ENCODE results near the gene EML4.

DNA sequence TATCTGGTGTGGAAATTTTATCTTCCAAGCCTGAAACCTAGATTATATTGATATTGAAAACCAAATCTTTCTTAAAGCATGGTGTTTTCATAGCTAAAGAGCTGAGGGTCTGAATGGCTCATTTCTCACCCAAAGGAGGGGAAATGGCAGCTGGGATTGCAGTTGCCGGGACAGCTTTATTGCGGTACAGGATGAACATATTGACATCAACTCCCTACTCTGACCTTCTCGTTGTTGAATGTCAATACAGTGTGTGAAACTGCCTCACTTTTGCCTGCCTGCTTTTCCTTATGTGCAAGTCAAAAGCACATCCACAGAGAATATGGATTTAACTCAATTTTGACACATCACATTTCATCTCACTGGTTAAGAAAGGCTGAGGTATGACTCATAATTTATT lies 195.5 kb downstream of the EML4 start:
- TF ChIP-seq, protein P1, sequence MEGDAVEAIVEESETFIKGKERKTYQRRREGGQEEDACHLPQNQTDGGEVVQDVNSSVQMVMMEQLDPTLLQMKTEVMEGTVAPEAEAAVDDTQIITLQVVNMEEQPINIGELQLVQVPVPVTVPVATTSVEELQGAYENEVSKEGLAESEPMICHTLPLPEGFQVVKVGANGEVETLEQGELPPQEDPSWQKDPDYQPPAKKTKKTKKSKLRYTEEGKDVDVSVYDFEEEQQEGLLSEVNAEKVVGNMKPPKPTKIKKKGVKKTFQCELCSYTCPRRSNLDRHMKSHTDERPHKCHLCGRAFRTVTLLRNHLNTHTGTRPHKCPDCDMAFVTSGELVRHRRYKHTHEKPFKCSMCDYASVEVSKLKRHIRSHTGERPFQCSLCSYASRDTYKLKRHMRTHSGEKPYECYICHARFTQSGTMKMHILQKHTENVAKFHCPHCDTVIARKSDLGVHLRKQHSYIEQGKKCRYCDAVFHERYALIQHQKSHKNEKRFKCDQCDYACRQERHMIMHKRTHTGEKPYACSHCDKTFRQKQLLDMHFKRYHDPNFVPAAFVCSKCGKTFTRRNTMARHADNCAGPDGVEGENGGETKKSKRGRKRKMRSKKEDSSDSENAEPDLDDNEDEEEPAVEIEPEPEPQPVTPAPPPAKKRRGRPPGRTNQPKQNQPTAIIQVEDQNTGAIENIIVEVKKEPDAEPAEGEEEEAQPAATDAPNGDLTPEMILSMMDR (IDR thresholded peaks at IDR 0.05; ENCODE audit: insufficient read depth, low read depth, low read length) = no peak
- no peak for TF ChIP-seq EZH2 (IDR thresholded peaks at IDR 0.05; ENCODE audit: insufficient read depth, low read length)

All from astrocyte (in vitro differentiated cells and primary cell).